Superior temporal gyrus (tissue), 1 donor: ENCODE results near the gene PMAIP1.

Experiments
- DNase-seq: peaks from one replicate; pipeline ENCODE4 v3.0.0-alpha.2; 2016; ENCODE audit errors: extremely low spot score

Gene PMAIP1

GRCh38 chr18:59952283-59953007 lies 52.6 kb downstream of the PMAIP1 start:
- no peak for DNase-seq
